AG09309 (cell line): ENCODE measurements around the gene CSNK2A1.

Source experiments
- DNase-seq: peaks from one replicate; pipeline ENCODE4 v3.0.0-alpha.2; 2010; ENCODE audit warnings: low read depth
- H3K4me3 ChIP-seq: 2 replicates; pipeline ENCODE4 v1.5.1; 2011; ENCODE audit warnings: mild to moderate bottlenecking, low read depth, low read length, moderate library complexity; ENCODE audit not compliant: control insufficient read depth
- TF ChIP-seq, protein P1 (sequence below): IDR thresholded peaks from 2 replicates; pipeline ENCODE4 v1.5.1; 2011; ENCODE audit warnings: mild to moderate bottlenecking, low read depth, low read length, inconsistent platforms; ENCODE audit not compliant: insufficient read depth, control insufficient read depth; ENCODE audit errors: missing control alignments

CSNK2A1 gene

GRCh38 chr20:474581-474980, 69.0 kb downstream of the CSNK2A1 start:
- TF ChIP-seq, protein P1, sequence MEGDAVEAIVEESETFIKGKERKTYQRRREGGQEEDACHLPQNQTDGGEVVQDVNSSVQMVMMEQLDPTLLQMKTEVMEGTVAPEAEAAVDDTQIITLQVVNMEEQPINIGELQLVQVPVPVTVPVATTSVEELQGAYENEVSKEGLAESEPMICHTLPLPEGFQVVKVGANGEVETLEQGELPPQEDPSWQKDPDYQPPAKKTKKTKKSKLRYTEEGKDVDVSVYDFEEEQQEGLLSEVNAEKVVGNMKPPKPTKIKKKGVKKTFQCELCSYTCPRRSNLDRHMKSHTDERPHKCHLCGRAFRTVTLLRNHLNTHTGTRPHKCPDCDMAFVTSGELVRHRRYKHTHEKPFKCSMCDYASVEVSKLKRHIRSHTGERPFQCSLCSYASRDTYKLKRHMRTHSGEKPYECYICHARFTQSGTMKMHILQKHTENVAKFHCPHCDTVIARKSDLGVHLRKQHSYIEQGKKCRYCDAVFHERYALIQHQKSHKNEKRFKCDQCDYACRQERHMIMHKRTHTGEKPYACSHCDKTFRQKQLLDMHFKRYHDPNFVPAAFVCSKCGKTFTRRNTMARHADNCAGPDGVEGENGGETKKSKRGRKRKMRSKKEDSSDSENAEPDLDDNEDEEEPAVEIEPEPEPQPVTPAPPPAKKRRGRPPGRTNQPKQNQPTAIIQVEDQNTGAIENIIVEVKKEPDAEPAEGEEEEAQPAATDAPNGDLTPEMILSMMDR: no peak
- DNase-seq: no peak

GRCh38 chr20:472889-473292, 70.7 kb downstream of the CSNK2A1 start:
- TF ChIP-seq, protein P1: no peak
- H3K4me3 ChIP-seq: no peak overlapping the region
- DNase-seq: no peak

More at GRCh38 chr20:474581-474980, 69.0 kb downstream of the CSNK2A1 start:
- H3K4me3 ChIP-seq: no peak overlapping the region

- DNase-seq: no peak
- H3K4me3 ChIP-seq: no peak overlapping the region
- TF ChIP-seq, protein P1: no peak
Observed at GRCh38 chr20:472137-472846, 71.3 kb downstream of the CSNK2A1 start.

GRCh38 chr20:469746-470490, 73.7 kb downstream of the CSNK2A1 start:
- no peak for DNase-seq
- no peak overlapping the region for H3K4me3 ChIP-seq
- TF ChIP-seq, protein P1: no peak

GRCh38 chr20:467755-468154, 75.8 kb downstream of the CSNK2A1 start:
- no peak for DNase-seq
- TF ChIP-seq, protein P1: no peak
- H3K4me3 ChIP-seq: no peak overlapping the region

- peak within 1 kb of the TSS; percentile 81 for H3K4me3 ChIP-seq
- no peak for DNase-seq
- TF ChIP-seq, protein P1: no peak
Observed at GRCh38 chr20:462199-462991, 81.2 kb downstream of the CSNK2A1 start, which contains the start of gene TBC1D20. TBC1D20 (minus strand) TSS chr20:462533; CDS start chr20:462405, 128 bp downstream.
